K562 (cell line): ENCODE results near the gene HIF1AN. TPM values are rescaled to one million over a fixed set of nuclear protein-coding genes. Genes with fewer than 3 reads are reported as not detected.

ENCODE experiments used
- ATAC-seq: fragments of 200-7000 bp; cut with Tn5 transposase; 3 replicates; pipeline ENCODE4 v1.9.1; 2020; ENCODE audit warnings: moderate library complexity
- BruUV-seq: library from RNA; stranded (reverse); fragments of 400-500 nt; replicated peaks from 2 replicates; lab custom pipeline; 2021; lab: Mats Ljungman, UMichigan
- CTCF ChIA-PET: fragments of 300-600 bp; formaldehyde crosslinking; extraction: SDS; loops from one replicate; lab custom pipeline; 2021; ENCODE audit warnings: low intra/inter-chr PET ratio; lab: Yijun Ruan, JAX
- POLR2A ChIA-PET: fragments of 300-600, 350-650 bp; sonication (Branson Sonifier 250); formaldehyde crosslinking; extraction: SDS; loops from one replicate; lab custom pipeline; 2021; ENCODE audit warnings: antibody characterized with exemption, inconsistent platforms; lab: Yijun Ruan, JAX
- DNase-seq, 4 experiments: peaks; one replicate each; pipeline versions ENCODE4 v3.0.0 to v3.0.0-alpha.2; 2011 to 2018; ENCODE audit warnings: low spot score in 3 of 4, mixed read lengths in 3 of 4; ENCODE audit errors: extremely low read depth in 1 of 4
- FAIRE-seq: peaks from 2 replicates; lab custom pipeline; 2011; peaks lifted over from hg19 to GRCh38; lab: Jason Lieb, UNC
- H2AFZ ChIP-seq: 2 replicates; pipeline ENCODE4 v1.6.0; 2011; ENCODE audit warnings: low read depth, low read length, control low read depth, inconsistent platforms
- H3K27ac ChIP-seq: fragments of 200-600 bp; 3 replicates; pipeline ENCODE4 v1.8.0; 2011; ENCODE audit warnings: low read depth, mild to moderate bottlenecking, control low read depth, inconsistent platforms, low read length, moderate library complexity, mixed read lengths; ENCODE audit errors: extremely low read depth
- H3K27me3 ChIP-seq, 2 experiments: fragments of 300-600 bp in 1 of 2; 2 replicates in 1 of 2; 3 replicates in 1 of 2; pipeline versions ENCODE4 v1.6.0 to v1.8.0; 2011; ENCODE audit warnings: inconsistent platforms in 2 of 2, low read length in 2 of 2, mild to moderate bottlenecking in 1 of 2, mixed read lengths in 1 of 2, moderate library complexity in 1 of 2; ENCODE audit not compliant: control insufficient read depth in 2 of 2, insufficient read depth in 2 of 2
- H3K36me3 ChIP-seq: fragments of 300-600 bp; 3 replicates; pipeline ENCODE4 v1.8.0; 2011; ENCODE audit warnings: mild to moderate bottlenecking, low read length, inconsistent platforms; ENCODE audit not compliant: control insufficient read depth, insufficient read depth
- H3K4me1 ChIP-seq, 2 experiments: fragments of 200-600 bp in 1 of 2; replicated peaks in 1 of 2; 2 replicates in 1 of 2; 3 replicates in 1 of 2; pipeline versions ENCODE4 v1.5.1 to v1.8.0; 2011; ENCODE audit warnings: inconsistent platforms in 2 of 2, low read length in 2 of 2, mild to moderate bottlenecking in 1 of 2, mixed read lengths in 1 of 2, moderate library complexity in 1 of 2; ENCODE audit not compliant: control insufficient read depth in 2 of 2, insufficient read depth in 2 of 2
- H3K4me2 ChIP-seq: 2 replicates; pipeline ENCODE4 v1.6.1; 2011; ENCODE audit warnings: low read length, control low read depth, inconsistent platforms, mixed read lengths; ENCODE audit not compliant: insufficient read depth
- H3K4me3 ChIP-seq: fragments of 200-600 bp; sonication (generic), shearing (Covaris generic); 2 replicates; pipeline ENCODE4 v1.5.1; 2016; ENCODE audit warnings: control low read depth, inconsistent platforms
- H3K79me2 ChIP-seq: fragments of 200-600 bp; 3 replicates; pipeline ENCODE4 v1.8.0; 2011; ENCODE audit warnings: low read length, inconsistent platforms; ENCODE audit not compliant: control insufficient read depth, insufficient read depth
- H3K9ac ChIP-seq, 2 experiments: 2 replicates each; pipeline versions ENCODE4 v1.6.0 to v1.6.1; 2011; ENCODE audit warnings: low read depth in 2 of 2, low read length in 2 of 2, control low read depth in 1 of 2, inconsistent platforms in 1 of 2, mild to moderate bottlenecking in 1 of 2, mixed read lengths in 1 of 2; ENCODE audit not compliant: insufficient read depth in 1 of 2
- H3K9me1 ChIP-seq: one replicate; pipeline ENCODE4 v1.6.0; 2011; ENCODE audit warnings: inconsistent platforms, mild to moderate bottlenecking, low read length, moderate library complexity; ENCODE audit not compliant: control insufficient read depth, insufficient read depth
- H3K9me3 ChIP-seq: replicated peaks from 2 replicates; pipeline ENCODE4 v1.5.1; 2011; ENCODE audit warnings: low read depth, low read length, inconsistent platforms; ENCODE audit not compliant: control insufficient read depth, insufficient read depth
- H4K20me1 ChIP-seq: replicated peaks from 2 replicates; pipeline ENCODE4 v1.6.1; 2011; ENCODE audit warnings: low read length, inconsistent platforms, mixed read lengths; ENCODE audit not compliant: control insufficient read depth, insufficient read depth
- PHF20 ChIP-seq: fragments of 450-650 bp; IDR thresholded peaks from 2 replicates; pipeline ENCODE4 v1.6.1; 2018; ENCODE audit not compliant: partially characterized antibody
- PHF8 ChIP-seq: fragments of 200-600 bp; sonication (generic); IDR thresholded peaks from 2 replicates; pipeline ENCODE4 v1.6.1; 2012; ENCODE audit warnings: mixed run types, mild to moderate bottlenecking, inconsistent platforms, low read length, moderate library complexity, borderline replicate concordance
- POLR3G ChIP-seq: IDR thresholded peaks from 2 replicates; pipeline ENCODE4 v1.6.1; 2011; ENCODE audit not compliant: insufficient read length, insufficient replicate concordance; ENCODE audit errors: extremely low read depth
- RBM14 ChIP-seq: fragments of 200-400 bp; formaldehyde crosslinking; IDR thresholded peaks from 2 replicates; pipeline ENCODE4 v1.6.1; 2018; ENCODE audit warnings: low read depth, mild to moderate bottlenecking, low read length, moderate library complexity, borderline replicate concordance; ENCODE audit not compliant: insufficient read depth
- SNAPC5 ChIP-seq: fragments of 250-450 bp; sonication (Bioruptor Pico); IDR thresholded peaks from 2 replicates; pipeline ENCODE4 v1.8.0; 2021; ENCODE audit warnings: moderate library complexity, mild to moderate bottlenecking, inconsistent platforms
- SOX6 ChIP-seq: fragments of 450-650 bp; IDR thresholded peaks from 2 replicates; pipeline ENCODE4 v1.6.1; 2014; ENCODE audit warnings: mild to moderate bottlenecking
- SUPT5H ChIP-seq: fragments of 450-650 bp; IDR thresholded peaks from 2 replicates; pipeline ENCODE4 v1.6.1; 2016
- TEAD2 ChIP-seq: fragments of 450-650 bp; IDR thresholded peaks from 2 replicates; pipeline ENCODE4 v1.6.1; 2016; ENCODE audit warnings: missing genetic modification characterization, control low read depth, missing compliant biosample characterization
- TEAD4 ChIP-seq, 2 experiments: sonication (generic) in 1 of 2; formaldehyde crosslinking in 1 of 2; IDR thresholded peaks; 2 replicates each; pipeline versions ENCODE4 v1.6.1 to v1.8.0; 2012 to 2022; ENCODE audit warnings: borderline replicate concordance in 1 of 2, inconsistent platforms in 1 of 2, low read length in 1 of 2, mild to moderate bottlenecking in 1 of 2, missing genetic modification reagents in 1 of 2
- ZNF174 ChIP-seq: fragments of 250-450 bp; sonication (Bioruptor Pico); IDR thresholded peaks from 2 replicates; pipeline ENCODE4 v1.4.0; 2020; ENCODE audit warnings: mild to moderate bottlenecking
- WGBS: fragments of 100-300 bp; shearing (Covaris generic); methylation state at CpG from one replicate; pipeline ENCODE4 v1.1.6; 2016; ENCODE audit warnings: low coverage, mixed read lengths; ENCODE audit not compliant: insufficient coverage; ENCODE audit errors: missing lambda C conversion rate; 5-methylcytosine and 5-hydroxymethylcytosine counted together
- in situ Hi-C: fragments of 300-500 bp; cut with MboI; formaldehyde crosslinking; loops from 4 replicates; pipeline ENCODE4 v1.15.0; 2018; ENCODE audit warnings: inconsistent platforms, mixed read lengths
- intact Hi-C: fragments of 100-400 bp; cut with micrococcal nuclease; formaldehyde crosslinking; loops from 2 replicates; pipeline ENCODE4 v1.14.2; 2022
- polyA plus RNA-seq, 8 experiments: library from polyadenylated mRNA; depleted of rRNA in 4 of 8; stranded (reverse) in 5 of 8; unstranded in 3 of 8; fragments of >200 nt; fragmentation: Nextera tagmentation in 2 of 8; fragmentation: Illumina TruSeq in 1 of 8; extraction: Ambion mirVana in 2 of 8; extraction: Trizol in 1 of 8; gene quantifications; 2 replicates each; pipeline versions ENCODE4 v1.2.1 to v1.2.3, GENCODE V29; 2011 to 2014; ENCODE audit warnings: inconsistent platforms in 1 of 8, missing spikeins in 1 of 8
- total RNA-seq, 7 experiments: library from RNA; depleted of rRNA in 6 of 7; stranded (reverse); fragments of >200 nt in 6 of 7; fragmentation: Illumina TruSeq in 2 of 7; extraction: Trizol in 2 of 7; gene quantifications; 2 replicates each; pipeline versions ENCODE4 v1.2.1 to v1.2.3, GENCODE V29; 2011 to 2021; ENCODE audit warnings: low replicate concordance in 1 of 7
- TF ChIP-seq, protein P1 (sequence below): fragments of 450-650 bp; IDR thresholded peaks from 2 replicates; pipeline ENCODE4 v1.6.1; 2016

Gene HIF1AN
- total and polyA plus RNA-seq, 9 of the 15 experiments (the other 6 are each of a cell fraction or from before 2014, with no cell fraction given), result 1.2 to 16.8 (median 6.9) TPM

GRCh38 chr10:100502926-100503494 is 32.7 kb upstream of the HIF1AN start:
- no peak for TF ChIP-seq TEAD2 (tag)
- TF ChIP-seq POLR3G, result no peak
- TF ChIP-seq RBM14, result no peak
- TF ChIP-seq, all 486 proteins: peak for 0
- Histone ChIP-seq H3K4me3 (no peak overlapping the region), H3K4me2 (no peak overlapping the region), H3K27me3 (no peaks in the 10 kb centered on the region), H4K20me1 (no peaks in the 10 kb centered on the region), H3K79me2 (no peaks in the 10 kb centered on the region), H3K9me1 (no peaks in the 10 kb centered on the region), H3K27ac (no peak overlapping the region), H2AFZ (no peak overlapping the region), H3K9me3 (no peaks in the 10 kb centered on the region), H3K36me3 (peaks cover 4% of the 10 kb centered on the region; the same call in 1 of the 3 replicates), H3K9ac (no peak overlapping the region), H3K4me1 (no peaks in the 10 kb centered on the region)
- no peak for DNase-seq
- POLR2A ChIA-PET, result interaction anchor here (1.1 kb wide), 1 partner anchor 9 kb away, joined by 3 read pairs; no protein-coding TSS in a partner anchor
- FAIRE-seq, result no peak
- in situ Hi-C loops (loop anchor here (10.0 kb wide), 1 partner anchor 658 kb away; no protein-coding TSS in a partner anchor), intact Hi-C loops (no loop called here)
- ATAC-seq, result no peak
- WGBS, result 71% methylated on average over 1 of the region's 1 CpG
- BruUV-seq, result no TSS peak
- CTCF ChIA-PET, result no interaction called here

- FAIRE-seq (no peak), ATAC-seq (no peak), DNase-seq (no peak)
- H3K79me2 ChIP-seq, result no peaks in the 10 kb centered on the region
- no peak overlapping the region for H3K9ac ChIP-seq
- H3K9me3 ChIP-seq, result no peaks in the 10 kb centered on the region
- no peaks in the 10 kb centered on the region for H3K9me1 ChIP-seq
- 72% methylated on average over 5 of the region's 5 CpGs for WGBS
- H3K27ac ChIP-seq, result no peak overlapping the region
- peaks cover 0 to 2% of the 10 kb centered on the region in 2 experiments; a peak in 2 of 5 replicates for H3K4me1 ChIP-seq
- H3K27me3 ChIP-seq, result no peaks in the 10 kb centered on the region
- H2AFZ ChIP-seq, result no peak overlapping the region
- H4K20me1 ChIP-seq, result no peaks in the 10 kb centered on the region
- in situ Hi-C loops (loop anchor here (10.0 kb wide), 1 partner anchor 659 kb away; no protein-coding TSS in a partner anchor), intact Hi-C loops (no loop called here)
- BruUV-seq, result no TSS peak
- no peak overlapping the region for H3K4me2 ChIP-seq
- ChIA-PET POLR2A (no interaction called here), CTCF (interaction anchor here (0.7 kb wide), 1 partner anchor 1106 kb away, joined by 3 read pairs; no protein-coding TSS in a partner anchor)
- H3K36me3 ChIP-seq, result peaks cover 4% of the 10 kb centered on the region; the same call in 1 of the 3 replicates
- no peak overlapping the region for H3K4me3 ChIP-seq
- no peak for TF ChIP-seq TEAD4 (IDR thresholded peaks at IDR 0.05; ENCODE audit: low read length)
- TF ChIP-seq TEAD4 (CRISPR knock-in tag; IDR thresholded peaks at IDR 0.05; ENCODE audit: borderline replicate concordance), result no peak
- no peak for TF ChIP-seq SUPT5H
- TF ChIP-seq ZNF174 (CRISPR knock-in tag), result no peak
- no peak for TF ChIP-seq SNAPC5 (CRISPR knock-in tag)
- no peak for TF ChIP-seq SOX6
- TF ChIP-seq, protein P1, sequence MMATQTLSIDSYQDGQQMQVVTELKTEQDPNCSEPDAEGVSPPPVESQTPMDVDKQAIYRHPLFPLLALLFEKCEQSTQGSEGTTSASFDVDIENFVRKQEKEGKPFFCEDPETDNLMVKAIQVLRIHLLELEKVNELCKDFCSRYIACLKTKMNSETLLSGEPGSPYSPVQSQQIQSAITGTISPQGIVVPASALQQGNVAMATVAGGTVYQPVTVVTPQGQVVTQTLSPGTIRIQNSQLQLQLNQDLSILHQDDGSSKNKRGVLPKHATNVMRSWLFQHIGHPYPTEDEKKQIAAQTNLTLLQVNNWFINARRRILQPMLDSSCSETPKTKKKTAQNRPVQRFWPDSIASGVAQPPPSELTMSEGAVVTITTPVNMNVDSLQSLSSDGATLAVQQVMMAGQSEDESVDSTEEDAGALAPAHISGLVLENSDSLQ, result no peak
- TF ChIP-seq PHF8, result no peak
- no peak for TF ChIP-seq PHF20
Observed at GRCh38 chr10:100504096-100504495, 31.6 kb upstream of the HIF1AN start.
